ENCODE measurements around the gene SLC25A4. TPM values are rescaled to one million over a fixed set of nuclear protein-coding genes. Genes with fewer than 3 reads are reported as not detected.

SLC25A4 gene
- total RNA-seq, 6 experiments from 2014 or later, result 8.8 to 16.3 (median 10.3) TPM

- peak overlapping the region; percentile 84 for H3K4me3 Mint-ChIP-seq
Observed at GRCh38 chr4:185143601-185143969, 519 bp downstream of the SLC25A4 start.

GRCh38 chr4:185144601-185145240 is 1.7 kb downstream of the SLC25A4 start:
- no peaks in the 10 kb centered on the region for H3K9me3 Mint-ChIP-seq
- no peaks in the 10 kb centered on the region for H3K36me3 Mint-ChIP-seq (ENCODE audit: low read depth)
- peaks cover 21% of the 10 kb centered on the region for H3K4me1 Mint-ChIP-seq (ENCODE audit: low read depth)
- no peak overlapping the region for H3K27ac Mint-ChIP-seq
- no peak for DNase-seq
- peaks cover 10% of the 10 kb centered on the region for H3K27me3 Mint-ChIP-seq (ENCODE audit: insufficient read depth)
- no peak overlapping the region for H3K4me3 Mint-ChIP-seq
- TF ChIP-seq, protein P1, sequence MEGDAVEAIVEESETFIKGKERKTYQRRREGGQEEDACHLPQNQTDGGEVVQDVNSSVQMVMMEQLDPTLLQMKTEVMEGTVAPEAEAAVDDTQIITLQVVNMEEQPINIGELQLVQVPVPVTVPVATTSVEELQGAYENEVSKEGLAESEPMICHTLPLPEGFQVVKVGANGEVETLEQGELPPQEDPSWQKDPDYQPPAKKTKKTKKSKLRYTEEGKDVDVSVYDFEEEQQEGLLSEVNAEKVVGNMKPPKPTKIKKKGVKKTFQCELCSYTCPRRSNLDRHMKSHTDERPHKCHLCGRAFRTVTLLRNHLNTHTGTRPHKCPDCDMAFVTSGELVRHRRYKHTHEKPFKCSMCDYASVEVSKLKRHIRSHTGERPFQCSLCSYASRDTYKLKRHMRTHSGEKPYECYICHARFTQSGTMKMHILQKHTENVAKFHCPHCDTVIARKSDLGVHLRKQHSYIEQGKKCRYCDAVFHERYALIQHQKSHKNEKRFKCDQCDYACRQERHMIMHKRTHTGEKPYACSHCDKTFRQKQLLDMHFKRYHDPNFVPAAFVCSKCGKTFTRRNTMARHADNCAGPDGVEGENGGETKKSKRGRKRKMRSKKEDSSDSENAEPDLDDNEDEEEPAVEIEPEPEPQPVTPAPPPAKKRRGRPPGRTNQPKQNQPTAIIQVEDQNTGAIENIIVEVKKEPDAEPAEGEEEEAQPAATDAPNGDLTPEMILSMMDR (IDR thresholded peaks at IDR 0.05), result no peak

More at GRCh38 chr4:185143601-185143969, 519 bp downstream of the SLC25A4 start:
- DNase-seq, result peak; percentile 16
- Mint-ChIP-seq H3K27ac (peak overlapping the region; percentile 51; the same call in 1 of the 2 replicates), H3K4me1 (ENCODE audit: low read depth) (peaks cover 21% of the 10 kb centered on the region), H3K27me3 (ENCODE audit: insufficient read depth) (peaks cover 16% of the 10 kb centered on the region), H3K9me3 (no peaks in the 10 kb centered on the region), H3K36me3 (ENCODE audit: low read depth) (no peaks in the 10 kb centered on the region)
- TF ChIP-seq, protein P1 (IDR thresholded peaks at IDR 0.05), result no peak

GRCh38 chr4:185145572-185145971 is 2.5 kb downstream of the SLC25A4 start:
- Mint-ChIP-seq H3K27me3 (ENCODE audit: insufficient read depth) (peaks cover 10% of the 10 kb centered on the region), H3K9me3 (no peaks in the 10 kb centered on the region)

GRCh38 chr4:185149392-185149791 is 6.3 kb downstream of the SLC25A4 start:
- Mint-ChIP-seq H3K27me3 (ENCODE audit: insufficient read depth) (peaks cover 2% of the 10 kb centered on the region), H3K4me1 (ENCODE audit: low read depth) (peaks cover 9% of the 10 kb centered on the region), H3K4me3 (no peak overlapping the region), H3K36me3 (ENCODE audit: low read depth) (peaks cover 13% of the 10 kb centered on the region), H3K9me3 (no peaks in the 10 kb centered on the region), H3K27ac (no peak overlapping the region)
- no peak for DNase-seq
- TF ChIP-seq, protein P1 (IDR thresholded peaks at IDR 0.05), result no peak

More at GRCh38 chr4:185145572-185145971, 2.5 kb downstream of the SLC25A4 start:
- H3K36me3 Mint-ChIP-seq (ENCODE audit: low read depth), result no peaks in the 10 kb centered on the region
- TF ChIP-seq, protein P1 (IDR thresholded peaks at IDR 0.05), result no peak
- DNase-seq, result no peak
- H3K4me3 Mint-ChIP-seq, result no peak overlapping the region
- peaks cover 21% of the 10 kb centered on the region for H3K4me1 Mint-ChIP-seq (ENCODE audit: low read depth)
- H3K27ac Mint-ChIP-seq, result no peak overlapping the region

DNA sequence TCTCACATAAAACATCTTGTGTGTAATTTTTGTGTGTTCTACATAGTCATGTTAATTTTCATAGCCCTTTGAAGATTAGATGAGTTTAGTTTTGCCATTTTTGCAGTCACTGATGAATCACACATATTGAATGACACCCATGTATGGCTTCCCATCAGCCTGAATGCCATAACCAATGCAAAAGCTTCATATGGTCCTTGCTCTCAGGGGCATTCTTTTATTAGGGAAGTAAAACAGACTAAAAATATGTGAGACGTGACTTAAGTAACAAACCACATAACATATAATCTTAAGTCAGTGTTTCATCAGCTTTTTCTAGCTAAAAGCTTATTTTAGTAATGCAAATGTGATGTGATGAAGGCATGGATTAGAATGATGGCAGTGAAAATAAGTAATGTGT is 8.2 kb downstream of the SLC25A4 start:
- Mint-ChIP-seq H3K36me3 (ENCODE audit: low read depth) (peaks cover 13% of the 10 kb centered on the region), H3K27ac (no peak overlapping the region), H3K4me1 (ENCODE audit: low read depth) (peaks cover 9% of the 10 kb centered on the region)

More for the DNA sequence above, 8.2 kb downstream of the SLC25A4 start:
- TF ChIP-seq, protein P1 (IDR thresholded peaks at IDR 0.05), result no peak
- no peak for DNase-seq
- no peaks in the 10 kb centered on the region for H3K9me3 Mint-ChIP-seq
- H3K4me3 Mint-ChIP-seq, result no peak overlapping the region
- H3K27me3 Mint-ChIP-seq (ENCODE audit: insufficient read depth), result peaks cover 2% of the 10 kb centered on the region

Data from HFFc6 (cell line).